Breast epithelium (tissue), 4 donors: ENCODE measurements around the gene PSMD7. TPM values are rescaled to one million over a fixed set of nuclear protein-coding genes. Genes with fewer than 3 reads are reported as not detected.
A peak's percentile ranks its signal among the peaks of the same experiment; 100 is the strongest.

Experiments used
- DNase-seq, 2 donors: peaks; one replicate each; pipeline ENCODE4 v3.0.0-alpha.2; 2019; ENCODE audit warnings: low spot score in 2 of 2
- H3K27ac ChIP-seq, 2 donors: fragments of 200-600 bp; sonication (generic) in 1 of 2; one replicate each; pipeline ENCODE4 v1.5.1; 2016 to 2019; ENCODE audit warnings: mild to moderate bottlenecking in 1 of 2
- H3K27me3 ChIP-seq, 2 donors: fragments of 200-600 bp; sonication (generic) in 1 of 2; one replicate each; pipeline versions ENCODE4 v1.5.1 to v1.6.0; 2017 to 2019; ENCODE audit warnings: control low read depth in 1 of 2, mild to moderate bottlenecking in 1 of 2
- H3K36me3 ChIP-seq: fragments of 200-600 bp; one replicate; pipeline ENCODE4 v1.5.1; 2019
- H3K4me1 ChIP-seq, 2 donors: fragments of 200-600 bp; sonication (generic); one replicate each; pipeline ENCODE4 v1.5.1; 2016 to 2019; ENCODE audit warnings: control low read depth in 1 of 2
- H3K4me3 ChIP-seq, 3 donors: fragments of 200-600 bp; sonication (generic); 1 replicate in 2 of 3; 2 replicates in 1 of 3; pipeline ENCODE4 v1.5.1; 2016 to 2019; ENCODE audit warnings: mild to moderate bottlenecking in 3 of 3, moderate library complexity in 2 of 3
- H3K9me3 ChIP-seq, 2 donors: fragments of 200-600 bp; sonication (generic) in 1 of 2; one replicate each; pipeline ENCODE4 v1.5.1; 2016 to 2019; ENCODE audit warnings: control low read depth in 1 of 2
- CTCF ChIP-seq, 3 donors: fragments of 450-650 bp; IDR thresholded peaks; one replicate each; pipeline ENCODE4 v1.5.1; 2016 to 2017; ENCODE audit warnings: antibody characterized with exemption in 3 of 3, mild to moderate bottlenecking in 3 of 3, moderate library complexity in 3 of 3
- POLR2A ChIP-seq: fragments of 450-650 bp; IDR thresholded peaks from one replicate; pipeline ENCODE4 v1.6.1; 2016; ENCODE audit warnings: antibody characterized with exemption, mild to moderate bottlenecking, moderate library complexity
- POLR2AphosphoS5 ChIP-seq, 3 donors: sonication (generic); formaldehyde crosslinking; IDR thresholded peaks; one replicate each; pipeline ENCODE4 v1.6.1; 2017; ENCODE audit warnings: antibody characterized with exemption in 3 of 3
- intact Hi-C: fragments of 100-400 bp; cut with DNase I; formaldehyde crosslinking; loops from one replicate; pipeline ENCODE4 v1.15.1; 2023; ENCODE audit warnings: low total_unique reads
- total RNA-seq, 3 donors: library from RNA; depleted of rRNA; stranded (reverse); fragments of >200 nt; gene quantifications; one replicate each; pipeline ENCODE4 v1.1.0, GENCODE V29; 2016

Gene PSMD7
- total RNA-seq, result 10 to 100 TPM; 51.5 to 99.9 (median 76.0) TPM

GRCh38 chr16:74296432-74297144 is at the start of gene PSMD7:
TSS of gene PSMD7 (plus strand) at chr16:74296814. CDS start at chr16:74296915, 101 bp downstream.
- H3K27me3 ChIP-seq, result no peaks in the 10 kb centered on the region
- H3K36me3 ChIP-seq, result no peaks in the 10 kb centered on the region
- H3K4me1 ChIP-seq, result peaks cover 4 to 10% of the 10 kb centered on the region in 2 donors
- peak; percentile 86 to 93 for DNase-seq
- peak within 1 kb of the TSS; percentile 81 to 97 (median 92) for H3K4me3 ChIP-seq
- peak within 1 kb of the TSS; percentile 97 to 98 for H3K27ac ChIP-seq
- intact Hi-C loops, result no loop called here
- H3K9me3 ChIP-seq, result peaks cover 4 to 5% of the 10 kb centered on the region in 2 donors
- TF ChIP-seq POLR2A (peak; percentile 77), CTCF (IDR thresholded peaks at IDR 0.05) (no peak), POLR2AphosphoS5 (IDR thresholded peaks at IDR 0.05) (peak; percentile 81 to 95 (median 92))

GRCh38 chr16:74249254-74249653 is 47.4 kb upstream of the PSMD7 start:
- no peaks in the 10 kb centered on the region for H3K36me3 ChIP-seq
- DNase-seq, result no peak
- no peak for TF ChIP-seq POLR2A
- TF ChIP-seq CTCF (IDR thresholded peaks at IDR 0.05), result no peak
- TF ChIP-seq POLR2AphosphoS5 (IDR thresholded peaks at IDR 0.05), result no peak

GRCh38 chr16:74249846-74250245 is 46.8 kb upstream of the PSMD7 start:
- intact Hi-C loops, result no loop called here
- Histone ChIP-seq H3K9me3 (no peaks in the 10 kb centered on the region), H3K27me3 (no peaks in the 10 kb centered on the region), H3K27ac (no peak overlapping the region), H3K4me1 (no peaks in the 10 kb centered on the region), H3K36me3 (no peaks in the 10 kb centered on the region), H3K4me3 (no peak overlapping the region)
- no peak for DNase-seq
- TF ChIP-seq POLR2A, result no peak
- no peak for TF ChIP-seq POLR2AphosphoS5 (IDR thresholded peaks at IDR 0.05)
- no peak for TF ChIP-seq CTCF (IDR thresholded peaks at IDR 0.05)

More at GRCh38 chr16:74249254-74249653, 47.4 kb upstream of the PSMD7 start:
- Histone ChIP-seq H3K4me3 (no peak overlapping the region), H3K9me3 (no peaks in the 10 kb centered on the region), H3K4me1 (no peaks in the 10 kb centered on the region), H3K27ac (no peak overlapping the region), H3K27me3 (no peaks in the 10 kb centered on the region)
- intact Hi-C loops, result no loop called here

GRCh38 chr16:74252329-74252728 is 44.3 kb upstream of the PSMD7 start:
- H3K27ac ChIP-seq, result no peak overlapping the region
- H3K4me3 ChIP-seq, result no peak overlapping the region
- no peaks in the 10 kb centered on the region for H3K4me1 ChIP-seq
- H3K36me3 ChIP-seq, result no peaks in the 10 kb centered on the region
- no peaks in the 10 kb centered on the region for H3K27me3 ChIP-seq
- DNase-seq, result no peak
- H3K9me3 ChIP-seq, result no peaks in the 10 kb centered on the region
- intact Hi-C loops, result no loop called here
- no peak for TF ChIP-seq CTCF (IDR thresholded peaks at IDR 0.05)
- TF ChIP-seq POLR2AphosphoS5 (IDR thresholded peaks at IDR 0.05), result no peak
- no peak for TF ChIP-seq POLR2A

GRCh38 chr16:74253161-74253938 is 43.3 kb upstream of the PSMD7 start:
- no peaks in the 10 kb centered on the region for H3K9me3 ChIP-seq
- no peak overlapping the region for H3K4me3 ChIP-seq
- no peaks in the 10 kb centered on the region for H3K36me3 ChIP-seq
- H3K4me1 ChIP-seq, result no peaks in the 10 kb centered on the region
- H3K27ac ChIP-seq, result no peak overlapping the region
- no peak for TF ChIP-seq POLR2AphosphoS5 (IDR thresholded peaks at IDR 0.05)
- TF ChIP-seq CTCF (IDR thresholded peaks at IDR 0.05), result no peak
- no peak for TF ChIP-seq POLR2A
- intact Hi-C loops, result no loop called here
- DNase-seq, result no peak
- no peaks in the 10 kb centered on the region for H3K27me3 ChIP-seq
